HG02981 (cell line): ENCODE data around the gene FOXE1.

Source experiments
- ATAC-seq: cut with Tn5 transposase; IDR thresholded peaks from one replicate; pipeline ENCODE4 v1.9.1; 2021; ENCODE audit warnings: mild to moderate bottlenecking, moderate library complexity; ENCODE audit not compliant: unreplicated experiment

Gene FOXE1

DNA sequence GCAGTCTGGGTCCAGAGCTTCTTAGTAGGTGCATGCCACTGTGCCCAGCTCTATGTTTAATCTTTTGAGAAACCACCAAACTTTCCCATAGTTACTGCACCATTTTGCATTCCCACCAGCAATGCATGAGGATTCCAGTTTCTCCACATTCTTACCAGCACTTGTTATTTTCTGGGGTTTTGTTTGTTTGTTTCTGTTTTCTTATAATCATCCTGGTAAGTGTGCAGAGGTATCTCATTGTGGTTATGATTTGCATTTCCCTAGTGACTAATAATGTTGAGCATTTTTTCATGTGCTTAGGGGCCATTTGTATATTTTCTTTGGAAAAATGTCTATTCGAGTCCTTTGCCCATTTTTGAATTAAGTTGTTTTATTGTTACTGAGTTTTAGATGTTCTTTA is 11.4 kb downstream of the FOXE1 start:
- ATAC-seq, result no peak

DNA sequence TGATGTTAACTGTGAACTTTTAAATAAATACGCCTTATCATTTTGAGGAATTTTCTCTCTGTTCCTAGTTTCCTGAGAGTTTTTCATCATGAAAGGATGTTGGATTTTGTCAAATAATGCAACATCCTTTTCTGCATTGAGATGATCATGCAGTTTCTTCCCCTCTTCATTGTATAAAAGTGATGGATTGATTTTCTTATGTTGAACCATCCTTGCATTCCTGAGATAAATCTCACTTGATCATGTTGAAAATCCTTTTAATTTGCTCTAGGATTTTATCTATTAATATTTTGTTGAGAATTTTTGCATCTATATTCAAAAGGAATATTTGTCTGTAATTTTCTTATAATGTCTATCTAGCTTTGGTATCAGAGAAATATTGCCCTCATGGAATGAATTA is 13.3 kb downstream of the FOXE1 start:
- no peak for ATAC-seq

DNA sequence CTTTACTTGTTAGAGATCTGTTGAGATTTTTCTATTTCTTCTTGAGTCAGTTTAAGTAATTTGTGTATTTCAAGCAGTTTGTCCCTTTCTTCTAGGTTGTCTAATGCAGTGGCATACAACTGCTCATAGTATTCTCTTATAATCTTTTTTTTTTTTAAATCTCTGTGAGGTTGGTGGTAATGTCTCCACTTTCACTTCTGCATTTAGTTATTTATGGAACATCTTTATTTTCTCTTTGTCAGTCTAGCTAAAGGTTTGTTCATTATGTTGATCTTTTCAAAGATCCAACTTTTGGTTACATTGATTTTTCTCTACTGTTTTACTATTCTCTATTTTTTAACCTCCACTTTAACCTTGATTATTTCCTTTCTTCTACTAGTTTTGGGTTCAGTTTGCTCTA is 13.8 kb downstream of the FOXE1 start:
- no peak for ATAC-seq

DNA sequence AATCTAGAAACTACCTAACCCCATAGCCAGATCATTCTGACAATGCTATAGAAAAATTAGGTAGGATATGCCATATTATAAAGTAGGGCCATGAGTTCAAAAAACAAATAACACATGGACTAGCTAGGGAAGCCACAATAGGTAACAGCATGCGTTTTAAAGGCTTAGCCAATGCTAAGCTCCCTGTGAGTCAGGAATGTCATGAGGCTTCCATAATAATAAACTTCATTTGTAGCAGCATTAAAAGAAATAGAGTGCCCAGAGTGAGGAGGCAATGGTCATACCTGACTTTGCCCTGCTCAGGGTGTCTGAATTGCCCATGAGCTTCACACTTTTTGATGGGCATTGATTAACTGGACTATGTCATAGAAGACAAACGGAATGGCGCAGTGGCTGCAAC is 15.8 kb downstream of the FOXE1 start:
- no peak for ATAC-seq

DNA sequence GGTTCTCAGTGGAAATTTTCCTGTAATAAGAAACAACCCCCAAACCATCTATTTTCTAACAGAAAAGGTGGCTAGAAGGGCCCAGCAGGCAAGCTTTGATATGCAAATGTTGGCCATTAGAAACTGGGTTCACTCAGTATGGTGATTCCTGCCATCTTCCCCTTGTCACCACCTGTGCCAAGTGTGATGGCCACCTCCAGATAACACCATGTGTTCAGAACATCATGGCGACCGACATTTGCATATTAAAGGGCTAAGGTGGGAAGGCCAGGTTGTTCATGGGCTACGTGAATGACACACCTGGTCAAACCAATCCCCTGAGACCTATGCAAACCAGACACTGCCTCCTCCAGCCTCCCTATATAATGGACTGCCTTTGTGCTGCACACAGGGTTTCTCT is 20.4 kb downstream of the FOXE1 start:
- no peak for ATAC-seq

DNA sequence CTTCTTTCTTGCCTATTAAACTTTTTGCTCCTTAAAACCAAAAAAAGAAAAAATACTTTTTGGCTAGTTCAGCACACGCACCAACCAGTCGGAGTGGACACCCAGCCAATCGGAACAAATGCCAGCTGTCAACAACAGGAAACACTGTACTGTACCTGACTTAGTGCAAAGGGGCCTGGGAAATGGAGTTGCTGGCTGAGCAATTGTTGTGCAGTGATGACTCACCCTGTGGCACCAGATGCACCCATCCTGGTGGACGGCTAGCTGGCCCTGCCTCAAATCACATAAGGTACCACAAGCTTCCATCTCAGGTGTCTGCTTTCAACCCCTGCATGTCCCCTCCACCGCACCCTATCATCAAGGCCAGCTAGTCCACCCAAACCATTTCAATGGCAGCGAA is 20.9 kb downstream of the FOXE1 start:
- ATAC-seq, result no peak

DNA sequence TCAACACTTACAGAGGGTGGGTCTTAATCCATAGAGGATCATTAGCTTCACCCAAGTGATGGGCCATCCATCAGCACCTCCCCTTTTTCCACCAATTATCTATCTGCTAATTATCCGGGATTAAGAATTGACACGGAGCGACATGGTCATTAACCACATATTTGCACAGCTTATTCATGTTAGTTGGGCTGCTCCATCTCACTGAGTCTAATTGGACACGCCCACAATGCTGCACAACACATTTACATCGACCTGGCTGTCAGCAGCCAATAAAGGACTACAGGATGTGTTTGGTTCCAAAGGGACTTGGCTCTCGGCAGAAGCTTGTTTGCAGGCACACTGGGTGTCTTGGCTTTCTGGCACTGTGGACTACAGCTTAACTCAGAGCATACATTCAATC is 21.6 kb downstream of the FOXE1 start:
- no peak for ATAC-seq

DNA sequence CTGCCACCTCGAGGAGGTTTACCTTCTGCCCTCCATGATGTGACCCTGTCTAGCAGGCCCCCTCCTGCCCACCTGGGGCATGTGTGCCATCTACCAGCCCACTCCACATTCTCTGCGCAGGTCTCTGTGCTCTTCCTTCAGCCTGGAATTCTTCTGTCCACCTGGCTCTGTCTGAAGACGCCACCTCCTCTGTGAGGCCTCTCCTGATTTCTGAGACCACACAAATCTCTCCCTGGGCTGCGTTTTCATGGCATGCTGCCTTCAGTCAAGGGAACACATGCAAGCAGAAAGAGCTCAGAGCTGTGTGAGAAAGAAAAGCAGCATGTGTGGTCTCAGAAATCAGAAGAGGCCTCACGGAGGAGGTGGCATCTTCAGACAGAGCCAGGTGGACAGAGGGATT is 22.1 kb downstream of the FOXE1 start:
- ATAC-seq, result no peak

DNA sequence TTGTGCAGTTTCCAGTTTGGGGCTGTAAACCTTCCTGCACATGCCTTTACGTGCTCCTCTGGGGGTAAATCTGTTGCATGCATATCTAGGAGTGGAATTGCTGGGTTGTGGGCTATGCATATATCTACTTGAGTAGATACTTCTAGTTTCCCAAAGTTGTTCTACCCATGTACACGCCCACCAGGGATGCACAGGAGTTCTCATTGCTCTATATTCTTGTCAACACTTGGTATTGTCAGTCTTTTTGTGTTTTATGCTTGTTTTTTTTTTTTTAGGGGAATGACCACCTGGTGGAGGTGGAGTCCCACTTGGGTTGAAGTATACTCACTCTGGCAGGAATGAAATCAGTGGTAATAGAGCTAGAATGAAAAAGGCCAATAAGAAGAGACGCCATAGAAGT is 23.0 kb downstream of the FOXE1 start:
- ATAC-seq, result no peak

DNA sequence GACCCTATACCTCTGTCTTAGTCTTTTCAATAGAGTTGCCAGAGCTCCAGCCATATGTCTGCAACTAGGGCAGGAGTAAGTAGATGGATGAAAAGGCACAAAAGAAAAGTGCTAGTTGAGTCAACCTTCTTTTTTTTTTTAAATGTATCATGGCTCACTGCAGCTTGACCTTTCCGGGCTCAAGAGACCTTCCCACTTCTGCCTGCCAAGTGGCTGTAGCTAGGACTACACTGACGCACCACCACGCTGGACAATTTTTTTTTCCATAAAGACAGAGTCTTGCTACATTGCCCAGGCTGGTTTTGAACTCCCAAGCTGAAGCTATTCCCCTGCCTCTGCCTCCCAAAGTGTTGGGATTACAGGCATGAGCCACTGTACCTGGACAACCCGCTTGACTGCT is 27.3 kb downstream of the FOXE1 start:
- ATAC-seq, result no peak

DNA sequence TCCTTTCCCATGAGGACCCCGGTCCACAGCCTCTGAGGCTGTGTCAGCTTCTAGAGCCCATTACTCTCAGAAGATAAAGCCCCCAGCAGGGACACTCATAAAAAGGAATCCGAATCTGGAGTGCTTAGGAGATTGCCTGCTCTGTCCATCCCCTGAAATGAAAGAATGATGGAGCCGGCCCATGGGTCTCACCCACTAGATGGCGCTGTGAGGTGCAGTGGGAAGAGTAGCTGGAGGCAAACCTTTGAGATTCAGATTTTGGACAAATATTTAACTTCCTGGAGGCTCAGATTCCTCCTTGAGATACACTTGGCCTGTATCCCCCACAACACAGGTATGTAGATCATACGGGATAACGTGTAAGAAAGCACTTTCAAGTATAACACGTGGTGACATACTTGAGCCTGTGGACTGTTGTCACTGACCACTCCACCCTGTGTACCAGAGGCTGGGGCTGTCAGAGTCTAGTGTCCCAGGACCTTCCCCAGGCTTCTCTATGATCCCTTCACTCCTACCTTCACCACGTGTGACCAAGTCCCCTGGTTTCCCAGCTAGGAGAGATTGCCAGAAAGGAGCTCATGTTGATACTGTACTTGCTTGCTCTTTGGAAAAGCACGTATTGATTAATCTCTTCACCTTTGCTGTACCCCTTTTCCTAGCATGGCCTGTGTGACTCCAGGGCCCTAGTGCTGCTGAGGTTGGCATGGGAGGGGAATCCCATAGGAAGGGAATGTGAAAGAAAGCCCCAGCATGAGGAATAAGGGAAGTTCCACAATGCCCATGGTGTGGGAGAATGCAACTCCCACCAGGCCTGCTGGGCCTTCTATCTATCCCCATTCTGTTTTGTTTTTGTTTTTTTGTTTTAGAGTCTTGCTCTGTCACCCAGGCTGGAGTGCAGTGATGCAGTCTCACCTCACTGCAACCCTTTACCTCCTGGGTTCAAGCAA is 37.2 kb downstream of the FOXE1 start:
- no peak for ATAC-seq

DNA sequence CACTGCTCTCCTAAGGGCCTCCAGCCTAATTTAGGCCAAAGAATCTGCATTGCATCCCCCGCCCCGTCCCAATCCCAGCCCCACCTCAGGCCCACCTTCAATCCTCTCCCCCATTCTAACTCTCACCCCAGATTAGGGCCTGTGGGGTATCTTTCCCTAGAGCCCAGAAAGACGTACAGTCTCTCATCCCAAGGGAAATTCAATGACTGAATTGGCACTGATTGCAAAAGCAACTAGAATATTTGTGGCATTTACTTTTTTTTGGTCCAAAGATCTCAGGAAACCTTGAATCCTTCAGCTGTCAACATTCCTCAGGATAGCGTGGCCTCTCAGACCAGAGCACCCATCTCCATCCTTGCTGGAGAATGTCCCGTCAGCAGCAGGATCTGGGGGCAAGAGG is 38.7 kb downstream of the FOXE1 start:
- no peak for ATAC-seq

DNA sequence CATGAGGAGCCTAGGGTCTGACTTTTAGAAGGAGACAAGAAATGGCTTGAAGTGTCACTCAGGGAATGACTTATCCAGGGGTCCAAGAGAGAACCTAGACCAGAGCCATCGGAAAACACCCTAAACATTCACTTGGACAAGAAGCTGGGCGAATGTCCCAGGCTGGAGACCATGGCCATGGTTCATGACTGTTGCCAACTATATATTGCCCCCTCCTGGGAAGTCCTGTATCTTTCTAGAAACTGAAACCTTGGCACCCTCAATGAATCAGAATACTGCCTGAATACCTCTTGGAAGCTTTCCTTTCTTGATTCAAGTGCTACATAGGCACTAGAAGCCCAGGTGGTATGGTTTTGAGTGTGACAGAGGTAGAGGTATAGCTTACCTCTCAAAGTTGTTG is 39.4 kb downstream of the FOXE1 start:
- ATAC-seq, result no peak

DNA sequence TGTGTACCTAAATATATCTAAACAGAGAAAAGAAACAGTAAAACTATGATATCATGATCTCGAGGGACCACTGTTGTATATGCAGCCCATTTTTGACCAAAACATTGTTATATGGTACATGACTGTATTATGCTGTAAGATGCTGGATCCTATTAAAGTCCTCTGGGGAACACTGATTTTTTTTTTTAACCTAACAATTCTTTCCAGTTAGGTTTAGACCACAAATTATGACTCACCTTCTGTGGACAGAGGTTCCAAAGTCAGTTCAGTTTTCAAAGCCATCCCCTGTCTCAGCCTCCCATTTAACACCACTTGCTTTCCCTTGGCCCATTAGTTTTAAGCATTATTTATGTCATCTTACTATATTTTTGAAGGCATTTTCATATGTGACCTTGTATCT is 42.2 kb downstream of the FOXE1 start:
- ATAC-seq, result no peak

DNA sequence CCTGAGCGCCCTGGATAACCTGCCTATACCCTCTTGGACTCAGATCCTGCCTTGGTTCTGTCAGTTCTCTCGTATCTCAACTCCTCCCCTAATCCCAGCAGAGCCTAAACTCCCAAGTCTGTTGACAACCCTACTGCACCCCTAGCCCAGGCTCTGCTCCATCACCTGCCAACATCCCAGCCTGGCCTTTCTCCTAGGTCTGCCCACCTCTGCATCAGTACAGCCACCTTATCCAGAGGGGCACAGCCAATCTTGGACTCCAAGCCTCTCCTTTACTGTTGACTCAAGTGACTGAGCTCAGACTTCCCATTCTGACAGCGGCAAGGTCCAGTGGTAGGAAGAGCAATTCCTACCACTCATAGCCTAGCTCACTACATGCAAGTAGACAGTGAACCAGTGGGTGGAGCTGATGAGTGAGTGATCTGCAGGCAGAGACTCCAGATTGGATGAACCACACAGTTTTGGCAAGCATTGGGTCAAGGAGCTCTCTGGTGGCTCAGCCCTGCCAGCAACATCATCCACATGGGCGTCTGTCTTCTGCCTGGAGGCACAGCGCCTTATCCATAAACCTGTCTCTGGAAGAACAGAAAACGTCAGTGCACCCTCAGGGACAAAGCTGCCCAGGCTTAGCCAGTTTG is 42.8 kb downstream of the FOXE1 start:
- no peak for ATAC-seq

DNA sequence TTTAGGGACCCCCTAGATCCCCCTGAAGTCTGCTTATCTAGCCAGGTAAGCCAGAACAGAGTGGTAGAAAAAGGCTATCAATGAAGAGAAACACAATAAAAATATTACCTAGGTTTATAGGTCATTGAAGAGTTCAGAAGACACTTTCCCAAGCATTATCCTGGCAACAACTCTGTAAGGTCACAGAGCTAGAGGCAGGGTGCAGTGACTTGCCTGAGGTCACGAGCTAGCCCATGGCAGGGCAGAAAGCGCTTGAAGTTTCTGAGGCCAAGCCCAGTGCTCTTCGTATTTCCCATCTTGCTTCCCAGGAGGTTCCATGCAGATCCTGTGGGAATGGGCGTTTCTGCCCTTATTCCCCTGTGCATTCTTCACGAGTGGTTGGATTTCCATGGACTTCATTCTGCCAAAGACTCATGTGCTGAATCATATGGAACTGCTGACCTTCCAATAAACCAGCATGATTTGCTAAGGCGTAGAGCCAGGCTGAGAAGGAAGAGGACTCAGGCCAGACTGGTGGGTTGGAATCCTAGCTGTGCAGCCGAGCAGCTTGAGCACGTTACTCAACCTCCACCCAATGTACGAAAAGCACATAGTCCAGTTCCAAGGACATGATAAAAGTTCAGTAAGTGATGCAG is 47.2 kb downstream of the FOXE1 start:
- ATAC-seq, result no peak

DNA sequence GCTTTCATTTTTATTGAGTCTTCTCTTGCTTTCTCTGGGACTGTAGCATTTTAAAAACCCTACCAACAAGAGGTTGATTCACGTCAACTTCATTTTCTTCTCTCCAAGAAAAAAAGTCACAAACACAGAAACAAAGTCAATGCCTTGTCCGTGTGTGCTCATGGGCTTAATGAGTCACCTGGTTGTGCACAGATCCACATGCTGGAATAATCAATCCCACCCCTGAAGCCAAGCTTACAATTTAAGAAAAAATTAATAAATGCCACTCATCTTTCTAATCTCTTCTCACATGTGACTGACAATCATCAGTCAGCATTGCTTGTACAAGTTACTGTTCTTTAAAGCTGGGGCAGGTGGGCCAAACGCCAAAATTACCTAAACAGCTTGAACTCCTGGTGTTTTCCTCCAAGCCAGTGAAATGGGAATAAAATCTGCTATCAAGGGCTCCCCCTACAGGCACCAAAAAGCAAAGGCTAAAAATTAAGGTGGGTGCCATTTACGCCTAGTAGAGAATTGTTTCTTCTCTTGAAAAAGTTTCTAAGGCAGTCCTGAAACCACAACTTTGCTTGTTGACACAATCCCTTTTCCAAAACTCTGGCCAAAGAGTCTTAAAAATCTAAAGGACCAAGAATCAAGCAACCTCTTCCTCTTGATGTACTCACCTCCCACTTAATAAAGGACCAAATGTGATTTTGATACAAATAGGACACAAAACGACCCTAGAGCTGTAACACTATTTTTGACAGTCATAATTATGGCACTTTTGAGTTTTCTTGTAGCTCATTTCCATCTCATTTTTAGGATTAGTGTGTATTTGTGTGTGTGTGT is 47.9 kb downstream of the FOXE1 start:
- no peak for ATAC-seq

DNA sequence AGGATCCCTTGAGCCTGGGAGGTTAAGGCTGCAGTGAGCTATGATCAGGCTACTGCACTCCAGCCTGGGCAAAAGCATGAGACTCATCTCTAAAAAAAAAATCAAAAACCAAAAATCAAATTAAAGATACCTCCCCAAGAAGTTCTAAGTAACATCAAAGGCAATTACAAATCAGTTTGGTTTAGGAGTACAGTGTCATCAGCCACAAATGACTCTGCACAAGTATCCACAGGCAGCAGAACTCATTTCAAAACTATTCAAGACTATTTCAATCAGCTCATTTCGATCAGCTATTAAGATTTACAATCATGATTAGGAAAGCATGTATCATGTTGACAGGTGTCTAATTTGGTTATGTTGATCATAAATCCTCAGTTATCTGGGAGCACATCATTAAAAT is 50.2 kb downstream of the FOXE1 start:
- ATAC-seq, result no peak

DNA sequence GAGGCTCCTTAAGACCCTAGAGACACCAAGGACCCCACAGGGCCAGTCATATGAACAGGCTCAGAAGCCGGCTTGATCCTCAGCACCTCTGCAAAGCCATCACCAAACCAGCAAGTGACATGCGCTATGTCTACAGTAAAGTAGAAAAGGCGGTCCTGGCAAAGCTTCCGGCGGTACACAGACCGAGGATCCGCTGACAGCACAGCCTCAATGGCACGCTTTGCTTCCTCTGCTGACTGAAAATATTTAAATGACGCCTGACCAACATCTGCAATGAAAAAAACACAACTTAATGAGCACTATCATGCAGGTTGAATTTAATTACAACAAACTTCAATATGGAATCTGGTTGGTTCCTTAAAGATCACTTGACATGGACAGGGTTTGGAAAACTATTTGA is 51.7 kb downstream of the FOXE1 start:
- ATAC-seq, result no peak

DNA sequence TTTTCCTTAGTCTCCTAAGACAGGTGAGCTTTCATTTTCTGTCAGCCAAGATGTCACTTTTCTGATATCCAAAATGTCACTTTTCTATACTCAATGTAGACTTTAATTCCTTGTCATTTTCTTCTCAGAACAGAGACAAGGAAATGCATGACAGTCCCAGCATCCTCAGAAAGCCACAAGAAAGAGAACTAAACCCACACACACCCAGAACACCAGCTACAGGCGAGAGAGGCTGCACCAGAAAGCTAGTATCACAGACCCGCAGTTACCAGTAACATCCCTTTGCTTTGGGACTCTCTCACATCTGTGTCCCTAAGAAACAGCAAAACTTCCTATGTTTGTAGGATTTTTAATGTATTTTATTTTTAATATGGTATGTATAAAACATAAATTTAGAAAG is 52.2 kb downstream of the FOXE1 start:
- ATAC-seq, result no peak
